EL (cell line): ENCODE data around the gene TIAM2.
"Not testable (repeated sequence)": the region's sequence is repeated elsewhere in the genome, so short reads cannot be mapped to it uniquely, and the experiment has no call there.

Experiments
- DNase-seq: peaks from one replicate; pipeline ENCODE4 v3.0.0-alpha.2; 2016

The TIAM2 gene

DNA sequence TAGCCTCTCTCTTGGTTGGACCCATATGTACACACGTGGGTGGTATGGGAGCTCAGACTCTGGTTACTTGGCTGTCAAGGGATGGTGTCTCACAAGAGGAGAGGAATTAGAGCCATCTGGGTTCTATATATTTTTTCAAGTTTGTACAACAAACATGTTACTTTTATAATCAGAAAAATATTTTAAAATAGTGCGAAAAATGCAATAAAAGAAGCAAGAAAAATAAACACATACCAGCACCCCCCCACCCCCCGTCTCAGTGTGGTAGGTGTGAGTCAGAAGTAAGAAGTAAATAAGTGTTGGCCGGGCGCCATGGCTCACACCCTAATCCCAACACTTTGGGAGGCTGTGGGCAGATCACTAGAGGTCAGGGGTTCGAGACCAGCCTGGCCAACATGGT is 2.1 kb upstream of the TIAM2 start:
- peak; percentile 41 for DNase-seq

DNA sequence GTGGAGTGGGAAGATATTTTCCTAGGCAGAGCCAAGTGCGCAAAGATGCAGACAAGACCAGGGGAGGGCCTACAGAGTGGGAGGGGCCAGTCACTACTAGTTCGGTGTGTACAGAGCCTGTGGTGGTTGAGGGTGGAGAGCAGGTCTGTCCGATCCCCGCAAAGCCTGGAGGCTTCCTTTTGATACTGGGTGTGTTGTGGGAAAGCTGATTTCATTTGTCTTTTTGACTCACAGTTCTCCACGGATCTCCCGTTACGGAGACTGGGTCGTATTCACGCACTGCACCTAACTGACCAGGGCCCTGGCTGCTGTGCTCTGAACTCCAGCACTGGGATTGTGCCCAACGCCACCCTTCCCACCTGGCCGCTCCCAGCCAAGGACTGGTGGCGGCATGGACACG is 1.4 kb upstream of the TIAM2 start:
- no peak for DNase-seq

DNA sequence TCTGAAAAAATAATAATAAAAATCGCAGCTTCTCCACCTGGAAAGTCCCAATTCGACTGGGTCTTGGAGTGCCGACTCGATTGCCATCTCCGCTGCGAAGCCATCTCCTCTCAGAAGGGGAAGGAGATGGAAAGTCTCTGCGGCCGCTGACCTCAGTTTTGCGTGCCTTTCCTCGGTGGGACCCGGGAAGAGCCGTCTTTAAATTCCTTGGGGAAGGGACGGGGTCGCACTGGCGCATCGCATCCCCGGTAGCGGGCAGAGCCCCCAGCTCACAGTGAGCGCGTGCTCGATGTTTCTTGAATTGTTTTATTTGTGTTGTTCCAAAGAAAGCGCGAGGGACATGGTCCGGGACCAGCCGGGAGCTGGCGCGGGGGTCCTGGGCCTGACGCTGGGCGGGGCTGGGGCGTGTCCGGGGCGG is 270 bp upstream of the TIAM2 start:
- no peak for DNase-seq

DNA sequence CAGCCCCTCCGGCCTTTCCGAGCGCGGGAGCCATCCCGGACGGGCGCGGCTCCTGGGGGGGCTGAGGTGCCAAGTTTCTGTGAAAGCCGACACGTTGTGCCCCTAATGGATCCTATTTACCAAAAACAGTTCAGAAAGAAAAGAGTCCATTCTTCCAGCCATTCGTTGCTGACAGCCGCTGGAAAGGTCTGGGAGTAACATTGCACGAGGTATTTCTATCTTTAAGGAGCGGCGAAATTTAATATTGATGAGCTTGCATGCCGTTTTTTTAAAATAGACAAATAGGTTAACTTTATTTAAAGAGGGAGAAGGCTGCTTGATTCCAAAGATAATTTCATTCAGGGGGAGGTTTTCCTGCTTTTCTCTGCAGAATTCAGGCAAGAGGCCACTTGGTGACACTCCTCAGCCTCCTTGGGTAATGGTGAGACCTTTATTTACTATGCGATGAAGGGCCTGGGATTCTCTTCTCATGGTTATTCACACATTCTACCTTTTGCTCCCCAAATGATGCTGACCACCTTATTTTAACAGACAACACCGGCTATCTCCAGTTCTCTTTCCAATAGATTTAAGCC is 988 bp downstream of the TIAM2 start:
- peak; percentile 21 for DNase-seq

DNA sequence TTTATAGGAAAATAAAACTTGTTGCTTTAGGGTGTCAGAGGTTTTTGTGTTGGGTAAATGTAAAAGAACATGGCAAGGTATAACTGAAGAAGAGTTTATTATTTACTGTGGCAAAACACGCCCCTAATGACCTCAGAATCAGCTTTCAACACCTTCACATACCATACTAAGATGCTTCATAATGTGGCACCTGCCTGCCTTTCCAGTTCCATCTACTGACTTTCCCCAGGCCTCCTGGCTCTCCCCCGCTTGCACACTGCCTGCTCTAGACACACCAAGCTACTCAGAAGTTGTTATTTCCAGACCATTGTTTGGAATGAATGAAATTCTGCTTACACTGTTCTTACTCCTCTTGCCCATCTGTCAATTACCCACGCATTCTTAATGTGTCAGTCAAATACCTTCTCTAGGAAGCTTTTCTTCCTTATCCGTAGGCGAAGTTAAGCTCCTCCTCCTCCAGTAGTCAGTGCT is 1.8 kb downstream of the TIAM2 start:
- DNase-seq = no peak

DNA sequence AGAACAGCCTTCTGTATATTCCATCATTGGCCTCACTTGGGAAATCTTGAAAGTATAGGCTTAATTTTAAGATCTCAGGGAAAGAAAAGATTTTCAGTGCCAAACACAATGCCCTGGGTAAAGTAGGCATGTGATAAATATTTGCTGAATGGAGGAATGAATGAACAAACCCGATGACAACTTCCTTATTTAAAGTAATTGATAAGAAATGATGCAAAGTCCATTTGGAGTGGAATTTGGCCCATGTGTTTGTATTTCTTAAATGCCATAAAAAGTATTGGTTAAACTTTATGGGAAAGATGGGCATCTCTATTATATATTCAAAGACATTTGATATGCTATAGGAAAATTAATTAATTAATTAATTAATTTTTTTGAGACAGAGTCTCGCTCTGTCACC is 3.7 kb downstream of the TIAM2 start:
- DNase-seq = no peak

DNA sequence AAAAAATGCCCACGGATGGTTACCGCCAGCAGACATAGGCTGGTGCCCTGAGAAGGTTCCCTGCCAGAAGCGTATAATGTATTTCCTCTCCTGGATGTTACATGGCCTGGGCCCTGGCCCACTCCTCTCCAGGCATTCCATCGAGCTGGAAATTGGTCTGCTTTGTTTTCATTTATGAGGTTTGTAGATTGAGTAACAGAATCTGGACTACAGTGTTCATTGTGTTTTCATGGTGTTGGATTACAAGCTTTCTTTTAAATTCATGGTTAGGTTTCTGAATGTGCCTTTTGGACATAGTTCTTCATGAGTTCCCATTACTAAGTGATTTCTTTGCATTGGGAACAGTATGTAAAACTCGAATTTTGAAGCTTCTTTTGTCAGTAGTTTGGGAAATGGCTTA is 6.4 kb downstream of the TIAM2 start:
- no peak for DNase-seq

DNA sequence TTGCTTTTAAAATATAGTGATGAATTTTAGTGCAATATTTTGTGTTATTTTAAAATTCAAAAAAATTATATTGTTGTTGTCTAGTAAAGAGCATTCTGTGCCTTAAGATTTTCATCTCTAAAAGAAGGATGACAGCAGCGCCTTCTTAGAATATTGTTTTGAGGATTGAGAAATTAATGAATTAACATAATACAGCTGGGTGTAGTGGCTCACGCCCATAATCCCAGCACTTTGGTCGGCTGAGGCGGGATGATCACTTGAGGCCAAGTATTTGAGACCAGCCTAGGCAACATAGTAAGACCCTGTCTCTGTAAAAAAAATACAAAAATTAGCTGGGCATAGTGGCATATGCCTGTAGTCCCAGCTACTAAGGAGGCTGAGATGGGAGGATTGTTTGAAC is 6.8 kb downstream of the TIAM2 start:
- DNase-seq = no peak

DNA sequence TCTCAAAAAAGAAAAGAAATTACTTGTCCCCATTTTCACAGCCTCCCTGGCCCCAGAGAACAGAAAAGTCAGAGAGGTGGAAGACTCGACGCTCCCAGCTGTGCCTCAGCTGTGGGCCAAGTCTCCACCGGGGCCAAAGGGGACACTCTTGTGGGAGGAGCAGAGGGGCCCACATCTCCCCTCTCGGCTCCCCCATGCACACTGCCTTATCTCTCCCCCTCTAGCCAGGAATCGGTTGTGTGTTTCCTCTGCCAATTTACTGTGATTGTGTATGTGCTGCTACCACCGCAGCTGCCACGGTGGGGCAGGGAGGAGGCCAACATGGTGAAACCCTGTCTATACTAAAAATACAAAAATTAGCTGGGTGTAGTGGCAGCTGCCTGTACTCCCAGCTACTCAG is 8.4 kb downstream of the TIAM2 start:
- no peak for DNase-seq

DNA sequence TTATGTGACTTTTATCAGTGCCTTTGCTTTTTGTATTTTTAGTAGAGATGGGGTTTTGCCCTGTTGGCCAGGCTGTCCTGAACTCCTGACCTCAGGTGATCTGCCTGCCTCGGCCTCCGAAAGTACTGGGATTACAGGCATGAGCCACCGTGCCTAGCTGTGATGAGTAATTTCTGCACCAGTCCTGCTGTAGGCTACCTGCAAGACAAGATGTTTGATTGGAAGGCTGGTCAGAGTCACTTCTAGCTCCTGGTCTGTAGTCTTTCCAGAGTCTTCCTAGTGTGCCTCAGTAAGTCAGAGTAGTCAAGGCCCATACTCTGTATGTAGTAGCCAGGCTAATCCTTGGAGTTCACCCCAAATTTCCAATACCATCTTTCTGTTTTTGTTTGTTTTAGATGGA is 8.9 kb downstream of the TIAM2 start:
- DNase-seq = no peak

DNA sequence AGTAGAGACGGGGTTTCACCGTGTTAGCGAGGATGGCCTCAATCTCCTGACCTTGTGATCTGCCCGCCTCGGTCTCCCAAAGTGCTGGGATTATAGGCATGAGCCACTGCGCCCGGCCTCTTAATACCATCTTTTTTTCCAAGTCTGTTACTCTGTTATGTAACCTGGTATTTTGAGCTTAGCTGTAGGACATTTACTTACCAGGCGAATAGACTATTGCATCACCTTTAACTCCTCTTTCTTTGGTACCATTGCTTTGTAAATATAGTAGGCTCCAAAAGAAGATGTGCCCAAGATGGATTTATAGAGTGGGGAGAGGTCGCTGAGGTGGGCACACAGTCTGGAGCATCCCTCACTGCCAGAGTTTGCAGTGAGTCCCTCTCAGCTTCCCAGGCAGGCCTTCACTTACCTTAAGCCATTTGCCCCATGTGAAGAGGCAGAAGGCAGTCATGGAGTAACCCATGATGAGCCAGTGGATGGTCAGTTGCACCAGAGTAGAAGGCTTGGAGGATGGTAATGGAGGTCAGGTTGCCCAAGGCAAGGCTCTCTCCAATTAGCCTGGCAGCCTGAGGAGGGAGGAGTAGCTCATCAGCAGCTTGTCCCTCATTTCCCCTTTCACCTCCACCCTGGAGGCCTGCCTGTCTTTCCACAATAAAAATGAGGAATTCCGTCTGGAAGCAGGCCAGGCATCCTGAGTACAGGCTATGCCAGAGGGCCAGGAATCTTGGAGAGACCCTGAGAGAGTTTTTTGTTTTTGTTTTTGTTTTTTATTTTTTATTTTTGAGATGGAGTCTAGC is 9.7 kb downstream of the TIAM2 start:
- no peak for DNase-seq

DNA sequence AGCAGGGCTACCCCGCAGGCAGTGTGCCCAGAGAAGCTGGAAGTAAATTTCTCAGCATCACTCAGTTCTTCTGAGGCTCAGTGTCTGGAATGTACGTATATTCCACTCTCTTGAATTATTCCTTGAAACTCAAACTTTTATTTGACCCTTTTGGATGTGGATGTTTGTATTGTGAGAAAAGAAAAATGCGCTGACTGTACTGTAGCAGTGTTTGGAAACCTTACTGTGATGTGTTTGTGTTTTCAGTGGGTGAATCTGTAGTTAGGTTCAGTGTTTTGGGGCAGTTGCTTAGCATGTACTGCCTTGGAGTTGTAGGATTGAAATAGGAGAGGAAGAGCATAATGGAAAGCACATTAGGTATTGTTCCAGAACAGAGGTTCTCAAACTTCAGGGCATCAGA is 13.5 kb downstream of the TIAM2 start:
- no peak for DNase-seq

DNA sequence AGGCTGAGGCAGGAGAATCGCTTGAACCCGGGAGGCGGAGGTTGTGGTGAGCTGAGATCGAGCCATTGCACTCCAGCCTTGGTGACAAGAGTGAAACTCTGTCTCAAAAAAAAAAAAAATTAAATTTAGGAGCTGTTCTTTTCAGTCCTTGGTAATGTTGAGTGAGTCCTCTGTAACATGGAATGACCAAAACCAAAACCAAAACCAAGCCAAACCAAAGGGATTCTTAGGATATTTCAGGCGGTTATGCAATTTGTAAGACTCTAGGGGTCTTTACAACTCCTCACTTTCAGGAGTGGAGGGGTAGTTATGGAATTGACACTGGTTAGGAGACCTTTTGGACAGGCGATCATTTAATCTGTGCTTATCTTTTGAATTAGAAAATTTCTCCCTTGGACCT is 15.8 kb downstream of the TIAM2 start:
- DNase-seq = no peak

DNA sequence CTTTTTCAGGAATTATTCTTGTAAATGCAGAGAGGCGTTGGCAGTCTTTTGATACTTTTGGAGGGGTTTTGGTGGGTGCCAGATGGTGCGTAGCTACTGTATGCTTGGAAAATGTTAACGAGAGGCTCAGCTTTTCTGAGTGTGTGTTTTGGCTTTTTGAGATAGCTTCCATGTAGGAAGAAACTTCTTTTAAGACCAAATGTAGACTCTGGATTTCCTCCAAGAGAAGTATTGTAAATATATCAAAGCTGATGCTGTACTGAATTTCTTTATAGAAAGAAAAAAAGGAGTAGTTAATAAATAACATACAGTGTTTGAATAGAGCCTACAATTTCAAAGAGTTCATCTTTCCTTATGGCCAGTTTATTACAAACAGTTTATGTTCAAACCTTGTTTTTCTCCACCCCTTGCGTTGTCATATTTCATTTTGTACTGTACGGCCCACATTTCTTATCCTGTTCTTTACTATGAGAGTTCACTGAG is 16.7 kb downstream of the TIAM2 start:
- no peak for DNase-seq

DNA sequence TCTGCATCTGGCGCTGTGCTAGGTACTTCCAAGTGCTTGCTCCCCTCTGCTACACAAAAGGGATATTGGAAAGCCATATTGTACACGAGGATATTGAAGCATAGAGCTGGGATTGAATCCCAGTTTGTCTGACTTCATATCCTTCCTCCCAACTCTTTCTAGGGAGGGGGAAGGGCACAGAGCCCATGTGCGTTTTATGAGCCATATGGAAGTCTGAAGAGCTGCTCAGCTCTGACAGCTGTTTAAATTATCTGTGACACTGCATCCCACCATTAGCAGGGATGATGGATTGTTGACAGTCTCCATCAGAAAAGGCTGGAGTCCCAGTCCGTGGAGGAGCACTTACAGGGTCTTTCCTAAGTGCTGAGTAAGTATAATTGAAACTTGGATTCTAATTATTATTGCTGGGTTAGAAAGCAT is 18.4 kb downstream of the TIAM2 start:
- DNase-seq = no peak

DNA sequence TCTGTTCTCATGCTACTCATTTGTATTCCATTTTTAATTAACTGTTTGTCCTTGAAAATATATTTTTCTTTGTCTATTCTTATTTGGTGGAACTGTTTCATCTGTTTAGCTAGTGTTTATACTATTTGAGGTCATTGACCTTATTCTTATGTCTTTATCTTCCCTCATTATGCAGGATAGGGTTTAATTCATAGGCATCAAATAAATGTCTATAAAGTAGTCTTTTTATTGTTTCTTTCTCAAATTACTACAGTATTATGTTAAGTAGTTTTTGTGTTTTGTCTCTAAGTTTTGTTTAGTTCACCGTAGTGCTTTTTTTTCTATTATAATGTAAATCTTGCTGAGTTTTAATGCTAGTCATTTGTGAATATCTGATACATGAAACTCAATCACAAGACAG is 19.0 kb downstream of the TIAM2 start:
- DNase-seq = no peak

DNA sequence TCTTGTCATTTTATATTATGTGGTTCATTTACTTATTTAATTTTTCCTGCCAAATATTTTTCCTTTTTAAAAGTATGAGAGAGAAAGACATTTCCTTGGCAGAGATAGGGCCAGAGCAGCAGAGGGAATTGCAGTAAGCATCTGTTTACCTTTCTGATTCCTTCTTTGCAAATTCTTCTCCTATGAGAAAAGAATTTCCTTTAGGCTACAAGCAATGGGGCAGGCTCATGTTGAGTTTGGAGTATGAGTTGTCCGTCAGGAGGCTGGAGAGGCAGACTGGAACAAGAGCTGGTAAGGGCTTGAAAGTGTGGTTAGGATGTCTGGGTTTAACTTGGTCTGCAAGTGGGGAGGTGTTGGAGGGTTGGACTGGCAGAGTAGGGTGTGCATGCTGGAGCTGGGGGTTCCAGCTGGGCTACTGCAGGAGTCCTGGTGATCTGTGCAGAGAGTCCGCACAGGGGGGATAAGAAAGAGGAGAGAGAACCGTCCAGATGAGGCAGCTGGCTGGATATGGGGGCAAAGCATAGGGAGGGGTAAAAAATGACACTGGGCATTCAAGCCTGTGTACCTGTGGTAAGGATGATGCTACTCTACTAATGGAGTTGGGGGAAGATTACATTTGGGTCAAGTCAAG is 19.7 kb downstream of the TIAM2 start:
- DNase-seq = peak; percentile 76

DNA sequence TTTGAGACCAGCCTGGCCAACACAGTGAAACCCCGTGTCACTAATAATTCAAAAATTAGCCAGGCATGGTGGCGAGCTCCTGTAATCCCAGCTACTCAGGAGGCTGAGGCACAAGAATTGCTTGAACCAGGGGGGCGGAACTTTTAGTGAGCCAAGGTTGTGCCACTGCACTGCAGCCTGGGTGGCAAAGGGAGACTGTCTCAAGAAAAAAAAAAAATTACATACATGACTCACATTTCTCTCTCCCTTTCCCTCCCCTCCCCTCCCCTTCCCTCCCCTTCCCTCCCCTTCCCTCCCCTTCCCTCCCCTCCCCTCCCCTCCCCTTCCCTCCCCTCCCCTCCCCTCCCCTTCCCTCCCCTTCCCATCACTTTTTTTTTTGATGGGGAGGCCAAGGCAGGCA is 23.3 kb downstream of the TIAM2 start:
- not testable (repeated sequence) for DNase-seq

DNA sequence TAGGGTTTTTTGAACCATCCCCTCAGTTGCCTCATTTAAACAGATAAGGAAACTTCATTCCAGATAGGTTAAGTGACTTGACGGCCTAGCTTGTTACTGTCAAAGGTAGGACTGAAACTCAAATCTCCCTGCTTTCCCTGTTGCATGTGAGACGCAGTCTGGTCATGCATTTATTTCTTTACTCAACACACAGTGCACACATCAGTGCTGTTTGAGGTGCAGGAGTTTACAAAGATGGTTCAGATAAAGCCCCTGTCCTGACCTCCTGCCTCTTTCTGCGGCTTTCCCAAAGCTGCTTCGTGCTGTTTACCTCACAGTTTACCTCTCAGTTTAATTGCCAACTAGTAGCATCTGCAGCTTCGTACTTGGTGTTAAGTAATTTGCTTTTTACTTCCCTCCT is 26.6 kb downstream of the TIAM2 start:
- DNase-seq = no peak

DNA sequence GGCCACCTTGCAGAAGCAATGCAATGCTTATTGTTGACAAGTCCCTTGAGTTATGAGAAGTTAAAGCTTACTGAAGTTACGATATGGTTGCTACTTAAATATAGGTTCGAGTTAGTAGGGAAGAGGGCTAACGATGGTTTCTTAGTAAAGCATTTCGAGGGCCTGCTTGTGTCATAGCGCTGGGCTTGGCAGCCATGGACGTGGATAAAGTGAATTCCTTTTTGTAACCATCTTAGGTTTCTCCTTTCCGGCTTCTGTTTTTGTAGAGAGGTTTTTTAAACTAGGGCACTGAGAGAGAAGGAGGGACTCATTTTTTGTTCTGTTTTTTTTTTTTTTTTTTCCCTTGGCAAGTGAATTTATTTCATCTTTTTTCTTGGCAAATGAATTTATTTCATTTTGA is 27.6 kb downstream of the TIAM2 start:
- no peak for DNase-seq

DNA sequence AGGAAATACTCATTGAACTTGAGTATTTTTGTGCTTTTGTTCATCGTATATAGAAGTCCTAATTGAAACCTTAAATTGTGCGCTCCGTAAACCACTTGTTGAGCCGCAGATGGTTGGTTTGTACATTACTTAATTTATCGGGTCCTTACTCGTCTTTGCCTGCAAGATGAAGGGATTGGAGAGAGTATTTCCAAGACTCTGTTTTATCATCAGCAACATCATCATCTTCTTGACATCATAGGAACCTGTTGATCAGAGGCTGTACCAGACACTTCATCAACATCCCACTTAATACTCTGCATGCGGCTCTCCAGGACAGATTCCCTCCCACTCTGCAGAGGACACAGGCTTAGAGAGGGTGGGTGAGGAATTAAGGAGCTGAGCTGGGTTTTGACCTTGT is 28.6 kb downstream of the TIAM2 start:
- DNase-seq = no peak

DNA sequence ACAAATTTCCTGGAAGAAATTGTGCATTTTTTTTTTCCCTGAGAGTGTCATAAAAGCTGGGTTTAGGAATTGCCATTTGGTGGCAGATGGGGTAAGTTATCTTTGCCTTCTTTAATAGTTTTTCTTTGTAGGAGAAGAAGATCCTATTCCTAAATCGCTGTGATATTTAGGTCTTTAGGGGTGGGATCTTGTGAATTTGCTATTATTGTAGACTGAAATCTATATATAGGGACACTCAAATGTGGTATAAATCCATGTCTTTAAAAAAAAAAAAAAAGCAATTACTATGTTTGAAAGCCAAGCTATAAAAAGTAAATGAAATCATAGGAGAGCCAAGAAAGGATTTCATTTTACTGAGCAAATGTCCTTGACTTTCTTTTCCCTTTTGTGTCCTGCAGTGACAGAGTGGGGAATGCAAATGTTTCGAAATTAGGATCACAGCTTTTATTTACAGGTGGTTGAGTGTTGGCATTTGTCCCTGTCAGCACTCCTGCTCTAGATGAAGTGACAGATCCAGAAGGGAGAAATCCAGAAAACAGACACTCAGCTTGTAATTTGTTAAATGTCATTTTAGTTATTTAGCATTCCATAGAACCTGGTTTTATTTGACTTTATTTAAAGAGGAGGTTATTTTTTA is 29.4 kb downstream of the TIAM2 start:
- DNase-seq = no peak

DNA sequence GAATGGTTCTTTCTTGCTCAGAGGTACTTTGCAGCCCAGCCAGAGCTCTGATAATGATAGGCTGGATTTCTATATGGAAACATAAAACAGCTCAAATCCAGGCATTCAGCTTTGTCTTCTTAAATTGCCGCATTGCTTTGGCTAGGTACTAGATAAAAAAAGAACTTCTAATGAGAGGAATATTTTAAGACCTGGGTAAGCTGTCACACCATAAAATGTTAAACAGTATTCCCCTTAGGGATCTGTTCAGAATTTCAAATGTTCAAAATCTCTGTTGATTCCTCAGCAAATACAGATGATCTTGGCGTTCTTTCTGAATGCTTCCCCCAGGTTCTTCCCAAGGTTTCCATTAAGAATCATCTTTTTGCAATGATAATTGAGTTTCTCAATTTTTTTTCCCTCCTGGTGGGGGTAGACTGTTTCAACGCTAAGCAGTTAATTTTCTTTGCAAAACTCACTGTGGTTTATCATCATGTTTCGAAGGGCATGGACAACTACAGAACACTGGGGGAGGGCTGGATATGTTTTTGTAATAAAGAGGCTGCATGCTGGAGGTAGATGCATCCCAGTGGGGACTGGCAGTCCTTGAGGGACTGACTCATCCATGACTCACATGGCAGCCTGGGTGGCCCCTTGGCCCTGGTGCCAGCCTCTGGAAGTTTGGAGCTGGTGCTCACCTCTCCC is 31.0 kb downstream of the TIAM2 start:
- DNase-seq = peak; percentile 93
